HG03575 (cell line): ENCODE measurements around the gene FAM117A.
"Not testable (repeated sequence)": the region's sequence is repeated elsewhere in the genome, so short reads cannot be mapped to it uniquely, and the experiment has no call there.

Experiments used
- ATAC-seq: cut with Tn5 transposase; IDR thresholded peaks from one replicate; pipeline ENCODE4 v1.9.1; 2021; ENCODE audit not compliant: unreplicated experiment, insufficient number of reproducible peaks, low FRiP score; ENCODE audit errors: extremely low read depth

Gene FAM117A

DNA sequence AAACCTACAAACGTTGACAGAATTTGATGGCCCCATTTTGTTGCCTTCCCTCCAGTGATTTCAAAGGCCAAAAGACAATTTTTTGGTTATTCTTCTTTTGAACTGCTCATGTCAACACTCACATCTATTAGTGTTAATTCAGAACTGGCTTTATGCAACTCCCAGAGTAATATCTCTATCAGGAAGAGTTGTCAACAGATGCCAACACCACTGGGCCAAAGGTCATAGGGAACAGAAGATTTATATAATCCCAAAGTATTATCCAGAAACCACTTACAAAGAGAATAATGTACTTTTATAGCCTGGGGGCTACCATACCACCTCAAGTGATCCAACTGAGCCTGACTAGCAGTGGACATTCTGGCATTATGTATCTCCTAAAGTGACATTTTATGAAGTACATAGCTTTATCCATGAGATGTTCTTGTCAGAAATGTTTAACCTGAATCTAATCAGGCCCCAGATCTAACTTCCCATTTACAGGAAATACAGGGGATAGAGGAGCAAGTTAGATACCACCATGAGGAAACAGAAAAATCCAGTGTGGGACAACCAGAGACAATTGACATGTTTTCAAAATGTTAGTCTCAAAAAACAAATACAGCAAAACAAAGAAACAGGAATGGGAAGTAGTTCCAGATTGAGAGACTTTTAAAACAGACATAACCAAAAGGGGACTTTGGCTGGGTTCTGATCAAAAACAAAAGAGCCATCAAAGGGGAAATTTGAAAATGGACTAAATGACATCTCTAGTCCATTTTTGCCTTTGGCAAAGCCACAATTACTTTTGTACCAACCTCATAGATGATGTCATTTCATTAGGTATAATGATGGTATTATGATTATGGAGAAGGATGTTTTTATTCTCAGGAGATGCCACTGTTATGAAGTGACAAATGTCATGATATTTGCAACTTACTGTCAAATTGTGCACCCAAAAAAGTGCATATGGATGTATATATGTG lies 18.5 kb downstream of the FAM117A start:
- ATAC-seq = no peak

DNA sequence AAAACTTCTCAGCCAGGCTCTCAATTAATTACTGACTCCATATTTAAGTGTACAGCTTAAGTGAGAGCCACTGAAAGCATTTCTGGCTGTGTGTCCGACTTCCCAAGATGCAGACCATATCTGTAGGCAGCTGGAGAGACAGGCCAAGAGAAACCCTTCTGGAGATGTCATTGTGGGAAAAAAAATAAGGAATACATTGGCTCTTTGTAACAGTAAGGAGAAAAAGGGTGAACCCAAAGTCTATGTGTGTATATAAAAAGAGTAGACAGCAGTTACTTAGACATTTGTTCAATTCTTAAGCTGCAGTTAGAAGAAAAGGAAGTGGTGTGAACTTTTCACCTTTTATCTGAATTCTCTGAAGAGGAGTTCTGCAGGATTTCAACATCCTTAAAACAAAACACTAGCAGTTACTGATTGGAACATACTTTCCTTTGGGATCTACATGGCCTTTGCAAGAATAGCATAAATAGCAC lies 21.7 kb downstream of the FAM117A start:
- ATAC-seq = no peak

DNA sequence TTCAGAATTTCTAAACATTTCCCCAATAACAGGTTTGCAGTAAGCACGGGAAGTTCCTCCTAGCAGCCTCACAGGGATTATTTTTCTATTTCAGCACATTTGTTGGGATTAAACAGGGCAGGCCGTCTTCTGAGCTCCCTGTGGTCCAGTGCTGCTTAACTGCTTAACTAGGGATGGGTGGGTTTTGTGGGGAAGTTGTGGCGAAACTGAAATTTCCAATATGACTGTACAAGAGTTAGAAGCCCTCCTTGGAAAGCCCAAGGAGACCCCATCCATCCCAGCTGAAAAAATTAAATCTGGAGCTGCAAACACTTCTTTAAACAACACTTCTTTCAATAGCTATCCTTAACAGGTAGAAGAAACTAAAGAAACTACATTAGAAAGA lies 22.2 kb downstream of the FAM117A start:
- no peak for ATAC-seq

DNA sequence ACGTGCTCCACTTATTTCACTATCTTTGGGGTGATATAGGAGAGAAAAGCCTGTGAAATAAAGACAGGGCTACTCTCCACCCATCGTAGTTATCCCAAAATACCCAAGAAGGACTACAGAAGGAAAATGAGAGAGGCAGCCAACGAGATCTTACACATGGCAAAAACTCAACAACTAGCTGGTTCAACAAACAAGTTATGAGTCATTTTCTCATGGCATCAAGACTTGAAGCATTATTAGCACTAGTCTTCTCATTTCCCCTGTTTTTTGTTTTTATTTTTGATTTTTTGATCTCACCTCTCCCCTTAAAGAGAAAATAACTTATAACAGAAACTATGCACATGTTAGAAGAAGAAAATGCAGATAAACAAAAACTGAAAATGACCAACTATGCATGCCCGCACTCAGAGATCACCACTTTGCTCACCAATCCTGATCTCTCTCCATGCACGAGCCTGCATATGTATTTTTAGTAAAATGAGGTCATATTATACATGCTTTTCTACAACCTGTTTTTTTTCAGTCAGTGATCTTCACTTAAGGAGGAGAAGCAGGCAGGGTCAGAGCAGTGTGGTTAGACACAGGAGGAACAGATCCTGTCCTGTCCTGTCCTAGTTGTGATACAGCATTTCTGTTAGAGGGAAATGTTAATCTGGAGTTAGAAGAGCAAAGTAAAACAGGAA lies 22.8 kb downstream of the FAM117A start:
- ATAC-seq = no peak

DNA sequence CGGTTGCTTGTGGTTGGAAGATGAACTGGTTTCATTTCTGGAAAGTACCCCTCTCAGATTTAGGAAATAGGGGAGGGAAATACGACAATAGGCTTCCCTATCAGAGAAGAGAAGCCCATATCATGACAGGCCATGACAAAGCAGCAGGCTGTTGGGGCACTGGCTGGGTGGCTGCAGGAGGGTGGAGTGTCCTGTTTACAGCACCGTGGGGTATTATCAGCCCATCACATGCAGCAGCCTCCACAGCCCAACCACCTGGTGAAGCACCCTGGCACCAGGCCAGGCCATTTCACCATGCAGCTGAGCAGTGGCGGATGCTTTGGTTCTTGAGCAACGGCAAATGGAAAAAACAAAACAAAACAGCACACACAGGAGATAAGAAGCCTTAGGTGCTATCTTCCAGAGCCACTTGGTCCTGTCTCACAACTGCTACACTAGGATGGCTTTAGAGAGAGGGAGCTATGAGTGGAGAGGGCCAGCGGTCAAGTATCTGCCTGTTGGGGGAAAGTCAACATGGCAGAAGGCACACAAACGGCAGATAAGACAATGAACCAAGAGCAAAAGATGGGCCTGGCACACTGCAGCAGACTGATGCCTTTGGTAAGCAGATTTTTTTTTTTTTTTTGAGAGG lies 24.2 kb downstream of the FAM117A start:
- ATAC-seq = no peak

DNA sequence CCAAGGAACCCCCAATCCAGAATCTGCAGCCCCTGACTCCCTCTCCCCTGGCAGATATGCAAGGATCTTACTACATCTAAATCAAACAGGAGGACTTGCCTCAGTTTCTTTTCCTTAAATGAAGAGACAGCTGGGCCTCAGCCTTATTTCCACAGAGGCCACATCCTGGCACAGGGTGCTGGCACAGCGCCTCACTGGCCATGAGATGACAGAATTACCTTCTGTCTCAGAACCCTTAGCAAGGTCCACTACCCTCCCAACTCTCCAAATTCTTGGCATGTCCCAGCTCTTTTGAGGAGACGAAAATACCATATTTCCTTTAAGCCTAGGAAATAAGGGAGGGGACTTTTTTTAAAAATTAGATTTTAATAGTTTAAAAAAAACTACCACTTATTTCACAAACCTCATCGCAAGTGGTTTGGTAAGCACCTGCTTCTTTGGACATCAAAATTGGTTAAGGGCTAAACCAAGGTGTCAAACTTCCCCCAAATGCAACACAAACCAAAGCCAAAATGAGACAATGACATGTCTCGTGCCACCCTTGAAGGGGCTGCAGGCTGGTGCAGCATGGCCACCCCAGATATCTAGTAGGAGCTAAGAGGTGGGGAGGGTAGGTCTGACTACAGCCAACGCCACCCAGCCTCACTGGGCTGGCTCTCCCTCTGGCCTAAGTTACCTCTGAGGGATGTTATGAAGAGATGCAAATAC lies 25.3 kb downstream of the FAM117A start:
- no peak for ATAC-seq

DNA sequence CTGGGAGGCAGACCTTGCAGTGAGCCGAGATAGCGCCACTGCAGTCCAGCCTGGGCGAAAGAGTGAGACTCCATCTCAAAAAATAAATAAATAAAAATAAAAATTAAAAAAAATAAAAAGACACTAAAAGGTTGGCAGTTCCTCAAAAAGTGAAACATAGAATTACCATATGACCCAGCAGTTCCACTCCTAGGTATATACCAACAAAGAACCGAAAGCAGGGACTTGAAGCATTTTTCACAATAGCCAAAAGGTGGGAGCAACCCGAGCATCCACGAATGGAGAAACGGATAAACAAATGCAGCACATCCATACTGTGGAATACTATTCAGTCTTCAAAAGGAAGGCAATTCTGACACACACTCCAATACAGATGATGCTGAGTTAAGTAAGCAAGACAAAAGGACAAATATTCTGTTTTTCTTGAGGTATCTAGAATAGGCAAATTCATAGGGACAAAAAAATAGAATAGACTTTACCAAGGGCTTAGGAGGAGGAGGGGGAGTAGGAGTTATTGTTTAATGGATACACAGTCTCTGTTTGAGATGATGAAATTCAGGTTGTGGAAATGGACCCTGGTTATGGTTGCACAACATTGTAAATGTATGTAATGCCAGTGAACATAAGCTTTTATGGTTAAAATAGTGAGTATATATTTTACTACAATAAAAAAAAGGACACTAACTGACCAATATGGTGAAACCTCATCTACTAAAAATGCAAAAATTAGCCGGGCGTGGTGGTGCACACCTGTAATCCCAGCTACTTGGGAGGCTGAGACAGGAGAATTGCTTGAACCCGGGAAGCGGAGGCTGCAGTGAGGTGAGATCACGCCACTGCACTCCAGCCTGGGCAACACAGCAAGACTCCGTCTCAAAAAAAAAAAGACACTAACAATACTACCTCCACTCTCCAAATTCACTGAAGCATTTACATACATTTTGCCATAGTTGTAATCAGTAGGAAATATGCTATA lies 29.1 kb downstream of the FAM117A start:
- ATAC-seq = no peak

DNA sequence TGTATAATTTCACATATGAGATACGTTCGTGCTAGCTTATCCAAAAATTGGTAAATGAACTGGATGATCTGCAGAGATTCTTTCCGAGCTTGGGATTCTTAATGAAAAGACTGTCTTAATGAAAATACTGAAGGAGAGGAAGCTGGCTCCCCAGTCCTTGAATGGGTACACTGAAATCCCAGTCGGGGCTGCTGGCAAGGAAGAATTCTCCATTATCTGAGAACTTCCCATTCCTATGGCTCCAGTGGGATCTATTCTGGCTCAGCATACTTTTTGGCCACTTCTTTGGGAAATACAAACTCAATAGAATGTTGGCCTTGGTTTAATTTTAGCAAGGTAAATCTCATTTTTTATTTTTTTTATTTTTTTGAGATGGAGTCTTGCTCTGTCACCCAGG lies 32.5 kb downstream of the FAM117A start:
- ATAC-seq = no peak

DNA sequence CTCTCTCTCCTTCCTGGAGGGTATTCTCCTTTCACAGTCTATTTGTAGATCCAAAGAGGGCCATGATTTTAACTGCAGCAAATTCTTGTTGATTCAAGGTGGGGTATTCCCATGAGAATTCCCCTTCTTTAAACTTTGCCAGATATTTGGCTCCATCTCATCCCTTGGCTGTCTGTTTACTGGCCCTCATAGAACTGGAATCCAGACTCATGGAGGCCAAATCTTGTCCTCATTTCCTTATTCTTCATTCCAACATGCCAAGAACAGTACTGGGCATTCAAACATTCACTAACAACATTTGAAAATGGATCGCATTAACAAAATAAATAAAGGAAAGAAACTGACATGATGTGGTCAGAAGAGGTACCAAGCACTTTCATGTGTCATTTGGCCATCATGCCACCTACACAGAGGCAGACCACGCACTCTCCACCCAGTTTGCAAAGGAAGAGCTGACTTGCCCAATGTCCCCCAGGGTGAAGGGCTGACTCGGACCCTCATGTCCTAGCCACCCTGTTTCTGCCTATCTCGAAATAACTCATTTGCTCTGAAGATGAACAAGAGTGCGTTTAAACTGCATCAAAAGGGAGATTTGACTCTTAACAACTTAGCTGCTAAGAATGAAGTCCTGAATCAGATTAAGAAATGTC lies 33.0 kb downstream of the FAM117A start:
- no peak for ATAC-seq

DNA sequence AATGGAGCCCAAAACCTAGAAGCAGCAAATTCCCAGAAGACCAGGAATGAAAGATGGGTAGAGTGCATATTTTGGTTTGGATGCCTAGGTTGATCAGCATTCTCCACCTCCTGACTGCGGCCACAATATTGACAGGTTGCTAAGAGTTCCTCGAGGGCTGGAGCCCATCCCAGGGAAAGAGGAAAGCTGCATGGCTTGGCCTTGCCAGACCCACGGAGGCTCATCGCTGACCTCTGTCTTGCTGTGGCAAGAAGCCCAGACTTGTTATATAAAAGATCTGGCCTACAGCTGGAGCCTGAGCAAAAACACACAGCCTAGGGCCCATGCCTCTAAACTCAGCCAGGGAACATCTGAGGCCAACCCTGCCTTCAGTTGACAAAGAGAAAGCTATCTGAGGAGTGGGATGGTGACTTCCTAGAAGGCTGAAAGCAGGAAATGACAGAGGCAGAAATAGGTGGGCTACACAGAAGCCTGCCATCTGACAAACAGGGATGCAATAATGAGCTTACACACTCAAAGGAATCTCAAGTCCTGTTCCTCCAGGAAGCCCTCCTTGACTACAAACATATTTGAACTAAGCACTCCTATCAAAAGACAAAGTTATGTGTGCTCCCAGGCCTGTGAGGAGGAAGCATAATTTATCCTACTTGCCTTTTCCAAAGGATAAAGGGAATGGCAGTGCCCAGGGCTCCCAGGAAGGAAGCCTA lies 33.7 kb downstream of the FAM117A start:
- no peak for ATAC-seq

DNA sequence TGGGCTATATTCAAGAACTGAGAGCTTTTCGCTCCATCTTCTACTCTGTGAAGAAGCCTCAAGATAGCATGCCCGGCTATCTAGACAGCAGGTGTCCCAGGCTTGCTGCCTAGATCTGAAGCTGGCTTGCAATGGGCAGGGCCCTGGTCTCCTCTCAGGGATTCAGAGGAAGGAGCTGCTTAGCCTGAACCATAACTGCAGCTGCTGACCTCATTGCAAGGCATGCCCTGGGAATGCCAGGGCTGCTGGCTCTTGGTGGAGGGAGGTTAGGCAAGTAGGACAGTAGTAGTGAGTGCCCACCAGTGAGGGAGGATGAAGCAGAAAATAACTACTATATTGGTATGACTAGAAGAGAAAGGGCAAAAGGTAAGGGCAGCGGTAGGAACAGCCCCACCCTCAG lies 34.9 kb downstream of the FAM117A start:
- ATAC-seq = no peak

DNA sequence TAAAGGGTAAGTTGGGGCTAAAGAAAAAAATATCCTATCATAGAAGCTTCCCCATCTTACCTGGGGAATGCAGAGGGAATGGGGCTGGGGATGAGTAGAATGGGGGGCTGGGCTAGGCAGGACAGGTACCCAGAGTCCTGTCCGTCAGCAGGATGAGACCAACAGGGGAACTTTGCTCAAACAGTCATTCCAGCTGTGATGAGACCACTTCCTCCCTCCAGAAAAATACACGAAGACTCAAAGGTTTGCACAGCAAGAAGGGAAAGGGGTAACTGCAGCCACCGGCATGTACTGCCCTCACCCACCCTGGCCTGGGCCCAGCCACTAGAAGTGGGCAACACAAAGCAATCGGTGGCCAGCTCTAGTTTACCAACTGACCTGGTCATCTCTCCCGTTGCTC lies 35.5 kb downstream of the FAM117A start:
- no peak for ATAC-seq

DNA sequence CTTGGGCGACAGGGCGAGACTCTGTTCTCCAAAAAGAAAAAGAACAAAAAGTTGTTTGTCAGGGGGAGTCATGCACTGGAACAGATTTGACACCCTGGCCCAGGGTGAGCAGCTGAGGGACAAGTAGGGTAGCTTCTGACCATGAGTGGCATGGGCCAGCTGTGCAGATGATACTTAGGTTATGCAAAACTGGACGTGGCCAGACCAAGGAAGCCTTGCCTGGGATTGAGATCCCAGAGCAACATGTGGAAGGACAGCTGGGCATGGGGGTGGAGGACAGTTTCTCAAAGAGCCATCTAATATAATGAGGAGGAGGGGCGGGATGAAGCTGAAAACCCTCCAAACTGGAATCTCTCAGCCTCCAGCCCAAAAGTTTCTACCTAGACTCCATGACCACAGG lies 36.6 kb downstream of the FAM117A start:
- no peak for ATAC-seq

DNA sequence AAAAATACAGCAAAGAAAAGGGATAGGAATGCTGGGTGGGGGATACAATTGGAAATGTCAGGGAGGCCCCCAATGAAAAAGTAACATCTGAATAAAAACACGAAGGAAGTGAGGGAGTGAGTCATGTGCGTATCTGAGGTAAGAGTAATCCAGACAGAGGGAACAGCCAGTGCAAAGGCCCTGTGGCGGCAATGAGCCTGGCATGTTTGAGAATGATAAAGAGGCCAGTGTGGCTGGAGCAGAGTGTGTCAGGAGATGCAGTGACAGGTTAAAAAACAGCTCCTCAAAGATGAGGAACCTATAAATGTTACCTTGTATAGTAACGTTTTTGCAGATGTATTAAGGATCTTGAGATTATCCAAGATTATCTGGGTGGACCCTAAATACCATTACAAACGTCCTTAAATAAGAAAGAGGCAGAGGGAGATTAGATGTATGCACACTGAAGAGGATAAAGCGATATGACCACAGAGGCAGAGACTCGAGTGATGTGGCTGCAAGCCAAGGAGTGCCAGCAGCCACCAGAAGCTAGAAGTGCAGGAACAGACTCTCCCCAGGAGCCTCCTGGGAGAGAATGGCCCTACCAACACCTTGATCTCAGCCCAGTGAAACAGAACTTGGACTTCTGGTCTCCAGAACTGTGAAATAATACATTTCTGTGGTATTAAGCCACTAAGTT lies 38.3 kb downstream of the FAM117A start:
- no peak for ATAC-seq

DNA sequence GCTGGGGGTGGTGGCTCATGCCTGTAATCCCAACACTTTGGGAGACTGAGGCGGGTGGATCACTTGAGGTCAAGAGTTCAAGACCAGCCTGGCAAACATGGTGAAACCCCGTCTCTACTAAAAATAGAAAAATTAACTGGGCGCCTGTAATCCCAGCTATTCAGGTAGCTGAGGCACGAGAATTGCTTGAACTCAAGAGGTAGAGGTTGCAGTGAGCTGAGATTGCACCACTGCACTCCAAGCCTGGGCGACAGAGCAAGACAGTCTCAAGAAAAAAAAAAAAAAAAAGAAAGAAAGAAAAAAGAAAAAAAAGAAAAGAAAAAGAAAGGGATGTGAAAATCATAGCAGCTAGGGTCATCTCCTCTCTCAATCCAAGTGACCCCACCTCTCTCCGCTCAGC lies 39.4 kb downstream of the FAM117A start:
- ATAC-seq = not testable (repeated sequence)

DNA sequence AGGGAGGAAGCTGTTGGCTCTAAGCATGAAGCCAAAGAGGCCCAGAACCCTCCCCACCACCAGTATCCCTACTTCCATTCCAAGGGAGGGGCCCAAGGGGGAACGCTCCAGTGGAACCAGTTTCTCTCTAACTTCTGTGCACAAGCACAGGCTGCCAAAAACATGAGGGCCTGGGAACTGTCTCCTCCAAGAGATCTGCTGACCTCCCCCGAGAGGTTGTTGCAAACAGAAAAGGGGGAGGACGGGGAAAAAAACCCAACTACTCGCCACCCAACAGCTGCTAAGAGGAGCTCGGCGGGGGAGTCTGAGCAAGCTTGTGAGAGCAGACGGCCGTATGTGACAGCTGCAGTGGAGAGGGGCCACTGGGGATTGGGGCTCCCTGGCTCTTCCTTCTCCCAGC lies 40.5 kb downstream of the FAM117A start:
- no peak for ATAC-seq

DNA sequence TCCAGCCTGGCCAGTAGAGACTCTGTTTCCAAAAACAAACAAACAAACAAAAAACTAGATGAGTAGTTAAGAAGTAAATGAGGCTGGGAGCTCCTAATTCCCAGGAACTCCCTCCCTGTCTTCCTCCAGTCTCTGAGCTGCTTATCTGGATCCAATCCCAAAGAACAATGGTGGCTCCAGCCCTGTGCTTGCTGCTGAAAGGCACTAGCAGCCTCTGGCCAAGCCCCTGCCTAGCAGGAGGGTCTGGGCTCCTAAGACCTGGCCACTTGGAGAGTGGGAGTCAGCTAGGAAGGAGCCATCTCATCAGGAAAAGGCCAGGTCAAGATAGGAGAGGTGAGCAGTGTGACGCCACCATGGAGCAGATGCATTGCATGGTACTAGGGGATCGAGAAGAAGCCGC lies 41.9 kb downstream of the FAM117A start:
- no peak for ATAC-seq
